Measurements from ENCODE around the gene CSGALNACT2.

Gene CSGALNACT2

DNA sequence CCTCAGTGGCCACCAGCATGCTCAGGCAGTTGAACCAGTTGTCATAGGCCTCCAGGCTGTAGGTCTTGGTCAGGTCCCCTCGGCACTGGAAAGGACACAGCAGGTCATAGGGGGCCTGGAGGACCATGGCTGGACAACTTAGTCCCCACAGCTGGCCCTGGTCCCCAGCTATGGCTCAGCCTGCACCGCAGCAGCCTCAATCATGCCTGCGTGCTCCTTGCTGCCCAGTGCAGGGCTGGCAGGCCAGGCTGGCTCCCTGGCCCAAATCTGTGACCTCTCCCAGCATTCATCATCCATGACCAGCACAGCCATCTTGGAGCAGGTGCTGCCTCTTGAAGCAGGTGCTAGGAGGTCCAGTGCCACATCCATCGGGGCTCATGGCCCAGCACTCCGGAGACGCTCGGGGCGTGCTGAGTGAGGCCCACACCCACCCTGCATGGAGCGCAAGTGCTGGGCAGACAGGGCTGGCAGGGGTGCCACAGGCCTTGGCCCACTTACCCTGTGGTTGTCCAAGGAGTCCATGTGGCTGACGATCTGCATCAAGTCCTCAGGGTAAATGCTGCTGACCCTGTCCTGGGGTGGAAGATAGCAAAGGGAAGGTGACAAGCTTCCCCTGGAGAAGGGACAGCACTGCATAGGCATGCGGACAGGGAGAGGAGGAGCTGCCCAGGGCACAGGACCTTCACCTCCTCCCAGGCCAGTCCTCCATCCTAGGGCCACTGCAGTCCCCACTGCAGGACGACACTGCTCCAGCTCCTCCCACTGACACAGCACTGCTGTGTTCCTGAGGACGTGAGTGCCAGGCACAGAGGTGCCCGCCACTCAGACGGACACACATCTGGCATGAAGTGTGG is 61.7 kb downstream of the CSGALNACT2 start:
- peak; percentile 16 to 59 for DNase-seq
- no peak overlapping the region for H3K27ac ChIP-seq
- H3K4me1 ChIP-seq, result peaks cover 0 to 18% (median 11%) of the 10 kb centered on the region in 4 donors
- intact Hi-C loops (cut with DNase I; ENCODE audit: low total_unique reads), result no loop called here
- H3K9me3 ChIP-seq, result no peaks in the 10 kb centered on the region
- H3K4me3 ChIP-seq, result no peak overlapping the region
- H3K36me3 ChIP-seq, result peaks cover 0 to 27% (median 0%) of the 10 kb centered on the region in 3 donors
- H3K27me3 ChIP-seq, result peaks cover 0 to 25% of the 10 kb centered on the region in 2 donors
- no peak for TF ChIP-seq CTCF (IDR thresholded peaks at IDR 0.05)

DNA sequence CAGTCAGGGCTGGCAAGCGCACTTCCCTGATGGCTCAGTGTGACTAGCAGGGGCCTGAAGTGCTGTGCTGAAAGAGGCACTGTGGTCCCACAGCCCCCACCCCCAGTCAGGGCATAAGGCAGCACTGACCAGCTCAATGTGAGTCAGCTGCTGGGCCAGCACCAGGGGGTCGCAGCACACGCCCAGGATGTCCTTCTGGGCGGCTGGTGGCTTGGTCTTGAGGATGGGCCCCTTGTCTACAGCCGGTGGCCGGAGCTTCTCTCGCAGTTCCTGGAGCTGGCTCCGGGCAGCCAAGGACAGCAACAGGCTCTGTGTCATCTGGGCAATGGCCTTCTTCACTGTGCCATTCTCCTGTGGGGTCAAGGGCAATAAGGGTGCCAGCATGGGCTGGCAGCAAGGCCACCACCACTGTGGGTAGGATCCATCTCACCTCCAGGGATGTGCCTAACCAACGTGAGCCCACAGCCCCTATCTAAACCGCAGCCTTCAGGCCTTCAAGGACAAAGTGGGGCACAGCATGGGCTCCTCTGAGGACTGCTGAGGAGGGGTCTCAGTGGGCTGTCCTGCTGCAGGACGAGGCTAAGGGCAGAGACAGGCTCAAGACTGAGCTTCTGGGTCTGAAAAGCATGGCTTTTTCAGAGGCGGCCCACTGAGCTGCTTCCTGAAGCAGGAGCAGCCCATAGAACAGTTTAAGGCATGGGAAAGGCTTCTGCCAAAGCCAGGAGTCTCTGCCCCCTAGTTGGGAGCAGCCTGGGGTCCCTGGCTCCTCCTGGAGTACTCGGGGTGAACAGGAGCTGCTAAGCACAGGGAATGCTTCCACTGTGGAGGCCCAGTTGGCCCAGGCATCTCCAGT is 62.5 kb downstream of the CSGALNACT2 start:
- peaks cover 0 to 25% of the 10 kb centered on the region in 2 donors for H3K27me3 ChIP-seq
- intact Hi-C loops (cut with DNase I; ENCODE audit: low total_unique reads), result no loop called here
- H3K27ac ChIP-seq, result no peak overlapping the region
- peaks cover 0 to 18% (median 11%) of the 10 kb centered on the region in 4 donors for H3K4me1 ChIP-seq
- no peak overlapping the region for H3K4me3 ChIP-seq
- no peaks in the 10 kb centered on the region for H3K9me3 ChIP-seq
- TF ChIP-seq CTCF (IDR thresholded peaks at IDR 0.05), result no peak
- peaks cover 0 to 27% (median 0%) of the 10 kb centered on the region in 3 donors for H3K36me3 ChIP-seq
- DNase-seq, result no peak

DNA sequence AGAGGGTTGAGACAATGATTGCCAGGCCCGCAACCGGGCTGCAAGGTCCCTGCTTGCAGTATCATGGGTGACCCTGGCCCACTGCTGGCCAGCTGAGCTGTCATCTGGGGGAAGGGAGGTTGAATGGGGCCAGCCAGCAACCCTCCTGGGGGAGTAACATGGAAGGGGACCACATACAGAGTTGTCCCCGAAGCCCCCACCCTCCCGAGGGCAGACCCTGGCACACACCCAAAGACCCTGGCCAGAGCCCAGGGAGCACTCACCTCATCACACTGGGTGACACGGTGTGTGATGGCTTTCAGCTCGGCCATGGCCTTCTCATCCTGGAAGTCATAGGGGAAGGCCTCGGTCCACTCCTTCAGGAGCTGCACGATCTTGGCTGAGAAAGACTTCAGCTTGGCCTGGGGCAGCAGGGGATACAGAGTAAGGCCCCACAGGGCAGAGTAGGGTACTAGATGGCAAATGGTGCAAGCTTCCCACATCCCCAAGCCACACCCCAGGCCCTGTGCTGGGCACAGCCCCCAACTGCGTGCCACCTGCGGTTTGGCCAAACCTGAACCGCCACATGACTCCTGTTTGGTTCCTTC is 63.4 kb downstream of the CSGALNACT2 start:
- peaks cover 0 to 18% (median 11%) of the 10 kb centered on the region in 4 donors for H3K4me1 ChIP-seq
- H3K36me3 ChIP-seq, result peaks cover 0 to 25% (median 0%) of the 10 kb centered on the region in 3 donors
- DNase-seq, result peak; percentile 15 to 53
- H3K4me3 ChIP-seq, result no peak overlapping the region
- H3K27me3 ChIP-seq, result peaks cover 0 to 25% of the 10 kb centered on the region in 2 donors
- no peaks in the 10 kb centered on the region for H3K9me3 ChIP-seq
- H3K27ac ChIP-seq, result no peak overlapping the region
- no peak for TF ChIP-seq CTCF (IDR thresholded peaks at IDR 0.05)
- intact Hi-C loops (cut with DNase I; ENCODE audit: low total_unique reads), result no loop called here

DNA sequence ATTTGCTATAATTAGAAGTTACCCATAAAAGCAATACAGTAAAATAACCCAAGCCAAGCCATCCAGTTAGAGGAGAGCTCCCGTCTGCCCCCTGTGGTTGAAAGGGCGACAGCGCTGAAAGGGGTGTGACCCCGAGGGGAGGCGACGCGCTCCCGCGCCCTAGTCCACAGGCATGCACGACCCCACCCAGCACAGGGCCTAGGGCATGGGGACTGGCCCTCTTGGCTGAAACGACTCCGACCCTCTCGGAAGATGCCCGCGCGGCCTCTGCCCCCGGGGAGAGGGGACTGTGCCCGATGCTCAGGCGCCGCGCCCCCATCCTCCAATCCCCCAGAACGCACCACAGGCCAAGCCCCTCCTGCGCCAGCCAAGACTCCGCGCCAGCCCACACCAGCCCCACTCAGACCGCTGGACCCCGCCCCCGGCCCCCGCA is 64.0 kb downstream of the CSGALNACT2 start:
- H3K4me3 ChIP-seq, result peak overlapping the region; percentile 24 to 44
- intact Hi-C loops (cut with DNase I; ENCODE audit: low total_unique reads), result no loop called here
- DNase-seq, result peak; percentile 21 to 67

More for the DNA sequence above, 64.0 kb downstream of the CSGALNACT2 start:
- Histone ChIP-seq H3K36me3 (peaks cover 0 to 21% (median 0%) of the 10 kb centered on the region in 3 donors), H3K9me3 (no peaks in the 10 kb centered on the region), H3K27ac (no peak overlapping the region), H3K27me3 (peaks cover 0 to 25% of the 10 kb centered on the region in 2 donors), H3K4me1 (peaks cover 0 to 18% (median 11%) of the 10 kb centered on the region in 4 donors)
- TF ChIP-seq CTCF (IDR thresholded peaks at IDR 0.05), result peak in 1 of 2 experiments; percentile 34

Measured in tibial artery (tissue), 4 donors.